Prostate gland (tissue), 2 donors: ENCODE measurements around the gene RNU5D-1.

Experiments
- POLR2A ChIP-seq: fragments of 450-650 bp; IDR thresholded peaks from one replicate; pipeline ENCODE4 v1.6.1; 2016; ENCODE audit warnings: antibody characterized with exemption, mild to moderate bottlenecking
- POLR2AphosphoS5 ChIP-seq: sonication (generic); formaldehyde crosslinking; IDR thresholded peaks from one replicate; pipeline ENCODE4 v1.6.1; 2017; ENCODE audit warnings: antibody characterized with exemption
- TF ChIP-seq, protein P1 (sequence below), 4 experiments: fragments of 200-600 bp in 2 of 4; fragments of 450-650 bp in 2 of 4; sonication (generic) in 2 of 4; IDR thresholded peaks; 1 replicate in 3 of 4; 2 replicates in 1 of 4; pipeline ENCODE4 v1.5.1; 2016 to 2019; ENCODE audit warnings: antibody characterized with exemption in 4 of 4, mild to moderate bottlenecking in 2 of 4, moderate library complexity in 2 of 4

DNA sequence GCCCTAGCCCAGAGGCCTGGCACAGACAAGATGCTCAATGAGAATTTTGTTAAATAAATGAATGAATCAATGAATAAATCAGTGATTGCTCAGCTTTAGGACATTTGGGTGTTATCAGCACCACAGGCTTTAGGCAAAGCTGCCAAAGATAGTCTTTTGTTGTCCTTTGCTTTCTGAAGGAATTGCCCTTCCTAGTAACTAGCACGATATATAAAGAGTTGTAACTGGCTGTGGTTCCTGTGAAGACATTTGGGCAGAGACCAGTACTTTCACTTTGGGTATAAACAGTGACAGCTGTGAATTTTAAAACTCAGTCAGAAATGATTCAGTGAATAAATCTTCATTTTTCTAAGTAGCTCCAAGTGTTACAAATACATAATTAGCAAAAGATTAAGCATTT is 13.3 kb downstream of the RNU5D-1 start:
- TF ChIP-seq, protein P1, sequence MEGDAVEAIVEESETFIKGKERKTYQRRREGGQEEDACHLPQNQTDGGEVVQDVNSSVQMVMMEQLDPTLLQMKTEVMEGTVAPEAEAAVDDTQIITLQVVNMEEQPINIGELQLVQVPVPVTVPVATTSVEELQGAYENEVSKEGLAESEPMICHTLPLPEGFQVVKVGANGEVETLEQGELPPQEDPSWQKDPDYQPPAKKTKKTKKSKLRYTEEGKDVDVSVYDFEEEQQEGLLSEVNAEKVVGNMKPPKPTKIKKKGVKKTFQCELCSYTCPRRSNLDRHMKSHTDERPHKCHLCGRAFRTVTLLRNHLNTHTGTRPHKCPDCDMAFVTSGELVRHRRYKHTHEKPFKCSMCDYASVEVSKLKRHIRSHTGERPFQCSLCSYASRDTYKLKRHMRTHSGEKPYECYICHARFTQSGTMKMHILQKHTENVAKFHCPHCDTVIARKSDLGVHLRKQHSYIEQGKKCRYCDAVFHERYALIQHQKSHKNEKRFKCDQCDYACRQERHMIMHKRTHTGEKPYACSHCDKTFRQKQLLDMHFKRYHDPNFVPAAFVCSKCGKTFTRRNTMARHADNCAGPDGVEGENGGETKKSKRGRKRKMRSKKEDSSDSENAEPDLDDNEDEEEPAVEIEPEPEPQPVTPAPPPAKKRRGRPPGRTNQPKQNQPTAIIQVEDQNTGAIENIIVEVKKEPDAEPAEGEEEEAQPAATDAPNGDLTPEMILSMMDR (IDR thresholded peaks at IDR 0.05) = no peak
- TF ChIP-seq POLR2A = no peak
- TF ChIP-seq POLR2AphosphoS5 = no peak
